HCT116 (cell line): Measurements from ENCODE around the gene ABCB10. TPM values are rescaled to one million over a fixed set of nuclear protein-coding genes. Genes with fewer than 3 reads are reported as not detected.

Experiments
- EZH2 ChIP-seq: fragments of 200-600 bp; sonication (generic); IDR thresholded peaks from 2 replicates; pipeline ENCODE4 v1.6.1; 2017; ENCODE audit warnings: antibody characterized with exemption, mixed run types
- FOSL1 ChIP-seq: IDR thresholded peaks from 2 replicates; pipeline ENCODE4 v1.6.1; 2012; ENCODE audit warnings: low read depth
- JUND ChIP-seq: IDR thresholded peaks from 2 replicates; pipeline ENCODE4 v1.6.1; 2012
- RAD21 ChIP-seq: IDR thresholded peaks from 2 replicates; pipeline ENCODE4 v1.6.1; 2012; ENCODE audit warnings: low read depth, mild to moderate bottlenecking
- SRF ChIP-seq: IDR thresholded peaks from 2 replicates; pipeline ENCODE4 v1.6.1; 2012; ENCODE audit warnings: low read depth
- TCF7L2 ChIP-seq: IDR thresholded peaks from 2 replicates; pipeline ENCODE4 v1.7.0; 2011; ENCODE audit warnings: borderline replicate concordance, inconsistent platforms; ENCODE audit not compliant: insufficient read depth, insufficient read length; ENCODE audit errors: extremely low read depth
- total RNA-seq: library from RNA; stranded (reverse); gene quantifications from one replicate; pipeline ENCODE4 v1.2.1, GENCODE V29; 2021; ENCODE audit not compliant: unreplicated experiment
- TF ChIP-seq, protein P1 (sequence below): IDR thresholded peaks from 2 replicates; pipeline ENCODE4 v1.6.1; 2012; ENCODE audit warnings: low read depth
- TF ChIP-seq, protein P2 (sequence below), 3 experiments: fragments of 200-600 bp in 1 of 3; sonication (generic) in 1 of 3; IDR thresholded peaks in 2 of 3; conservative IDR thresholded peaks in 1 of 3; 2 replicates each; pipeline ENCODE4 v1.5.1; 2012 to 2017; ENCODE audit warnings: low read depth in 2 of 3, low read length in 2 of 3, antibody characterized with exemption in 1 of 3, borderline replicate concordance in 1 of 3, control low read depth in 1 of 3, mild to moderate bottlenecking in 1 of 3, mixed read lengths in 1 of 3, mixed run types in 1 of 3, moderate library complexity in 1 of 3; ENCODE audit not compliant: insufficient read depth in 1 of 3

Gene ABCB10
- total RNA-seq, 1 experiment from 2014 or later = 20.3 TPM

- TF ChIP-seq, protein P1, sequence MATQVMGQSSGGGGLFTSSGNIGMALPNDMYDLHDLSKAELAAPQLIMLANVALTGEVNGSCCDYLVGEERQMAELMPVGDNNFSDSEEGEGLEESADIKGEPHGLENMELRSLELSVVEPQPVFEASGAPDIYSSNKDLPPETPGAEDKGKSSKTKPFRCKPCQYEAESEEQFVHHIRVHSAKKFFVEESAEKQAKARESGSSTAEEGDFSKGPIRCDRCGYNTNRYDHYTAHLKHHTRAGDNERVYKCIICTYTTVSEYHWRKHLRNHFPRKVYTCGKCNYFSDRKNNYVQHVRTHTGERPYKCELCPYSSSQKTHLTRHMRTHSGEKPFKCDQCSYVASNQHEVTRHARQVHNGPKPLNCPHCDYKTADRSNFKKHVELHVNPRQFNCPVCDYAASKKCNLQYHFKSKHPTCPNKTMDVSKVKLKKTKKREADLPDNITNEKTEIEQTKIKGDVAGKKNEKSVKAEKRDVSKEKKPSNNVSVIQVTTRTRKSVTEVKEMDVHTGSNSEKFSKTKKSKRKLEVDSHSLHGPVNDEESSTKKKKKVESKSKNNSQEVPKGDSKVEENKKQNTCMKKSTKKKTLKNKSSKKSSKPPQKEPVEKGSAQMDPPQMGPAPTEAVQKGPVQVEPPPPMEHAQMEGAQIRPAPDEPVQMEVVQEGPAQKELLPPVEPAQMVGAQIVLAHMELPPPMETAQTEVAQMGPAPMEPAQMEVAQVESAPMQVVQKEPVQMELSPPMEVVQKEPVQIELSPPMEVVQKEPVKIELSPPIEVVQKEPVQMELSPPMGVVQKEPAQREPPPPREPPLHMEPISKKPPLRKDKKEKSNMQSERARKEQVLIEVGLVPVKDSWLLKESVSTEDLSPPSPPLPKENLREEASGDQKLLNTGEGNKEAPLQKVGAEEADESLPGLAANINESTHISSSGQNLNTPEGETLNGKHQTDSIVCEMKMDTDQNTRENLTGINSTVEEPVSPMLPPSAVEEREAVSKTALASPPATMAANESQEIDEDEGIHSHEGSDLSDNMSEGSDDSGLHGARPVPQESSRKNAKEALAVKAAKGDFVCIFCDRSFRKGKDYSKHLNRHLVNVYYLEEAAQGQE = no peak
- TF ChIP-seq, protein P2, sequence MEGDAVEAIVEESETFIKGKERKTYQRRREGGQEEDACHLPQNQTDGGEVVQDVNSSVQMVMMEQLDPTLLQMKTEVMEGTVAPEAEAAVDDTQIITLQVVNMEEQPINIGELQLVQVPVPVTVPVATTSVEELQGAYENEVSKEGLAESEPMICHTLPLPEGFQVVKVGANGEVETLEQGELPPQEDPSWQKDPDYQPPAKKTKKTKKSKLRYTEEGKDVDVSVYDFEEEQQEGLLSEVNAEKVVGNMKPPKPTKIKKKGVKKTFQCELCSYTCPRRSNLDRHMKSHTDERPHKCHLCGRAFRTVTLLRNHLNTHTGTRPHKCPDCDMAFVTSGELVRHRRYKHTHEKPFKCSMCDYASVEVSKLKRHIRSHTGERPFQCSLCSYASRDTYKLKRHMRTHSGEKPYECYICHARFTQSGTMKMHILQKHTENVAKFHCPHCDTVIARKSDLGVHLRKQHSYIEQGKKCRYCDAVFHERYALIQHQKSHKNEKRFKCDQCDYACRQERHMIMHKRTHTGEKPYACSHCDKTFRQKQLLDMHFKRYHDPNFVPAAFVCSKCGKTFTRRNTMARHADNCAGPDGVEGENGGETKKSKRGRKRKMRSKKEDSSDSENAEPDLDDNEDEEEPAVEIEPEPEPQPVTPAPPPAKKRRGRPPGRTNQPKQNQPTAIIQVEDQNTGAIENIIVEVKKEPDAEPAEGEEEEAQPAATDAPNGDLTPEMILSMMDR (IDR thresholded peaks at IDR 0.05 in 2 of 3, conservative IDR thresholded peaks at IDR 0.05 in 1 of 3; ENCODE audit: borderline replicate concordance in 1 of 3, insufficient read depth in 1 of 3, low read depth in 2 of 3, low read length in 2 of 3) = no peak
- no peak for TF ChIP-seq FOSL1
- no peak for TF ChIP-seq TCF7L2
- no peak for TF ChIP-seq SRF
- TF ChIP-seq JUND = no peak
- no peak for TF ChIP-seq EZH2
- TF ChIP-seq RAD21 = no peak
These were observed 35.5 kb downstream of the ABCB10 start (continued) for GRCh38 chr1:229523052-229523451.
